Measurements from ENCODE around the gene ZC3H12C.

DNA sequence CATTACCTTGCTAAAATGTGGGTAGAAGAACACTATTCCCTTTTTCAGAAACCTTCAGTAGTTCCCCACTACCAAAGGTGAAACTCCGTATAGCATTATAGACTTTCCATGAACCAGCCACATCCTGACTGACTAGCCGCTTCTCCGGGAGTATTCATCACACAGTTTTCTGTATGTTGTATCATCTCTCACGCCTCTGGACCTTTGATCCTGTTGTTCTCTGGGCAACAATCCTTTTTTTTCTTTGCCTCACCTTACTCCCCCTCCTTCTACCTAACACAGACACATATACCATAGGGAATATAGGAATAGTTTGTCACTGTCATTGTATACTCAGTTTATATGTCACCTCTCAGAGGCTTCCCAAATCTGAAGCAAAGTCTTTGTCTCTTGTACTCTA is 20.8 kb downstream of the ZC3H12C start:
- TF ChIP-seq, protein P1, sequence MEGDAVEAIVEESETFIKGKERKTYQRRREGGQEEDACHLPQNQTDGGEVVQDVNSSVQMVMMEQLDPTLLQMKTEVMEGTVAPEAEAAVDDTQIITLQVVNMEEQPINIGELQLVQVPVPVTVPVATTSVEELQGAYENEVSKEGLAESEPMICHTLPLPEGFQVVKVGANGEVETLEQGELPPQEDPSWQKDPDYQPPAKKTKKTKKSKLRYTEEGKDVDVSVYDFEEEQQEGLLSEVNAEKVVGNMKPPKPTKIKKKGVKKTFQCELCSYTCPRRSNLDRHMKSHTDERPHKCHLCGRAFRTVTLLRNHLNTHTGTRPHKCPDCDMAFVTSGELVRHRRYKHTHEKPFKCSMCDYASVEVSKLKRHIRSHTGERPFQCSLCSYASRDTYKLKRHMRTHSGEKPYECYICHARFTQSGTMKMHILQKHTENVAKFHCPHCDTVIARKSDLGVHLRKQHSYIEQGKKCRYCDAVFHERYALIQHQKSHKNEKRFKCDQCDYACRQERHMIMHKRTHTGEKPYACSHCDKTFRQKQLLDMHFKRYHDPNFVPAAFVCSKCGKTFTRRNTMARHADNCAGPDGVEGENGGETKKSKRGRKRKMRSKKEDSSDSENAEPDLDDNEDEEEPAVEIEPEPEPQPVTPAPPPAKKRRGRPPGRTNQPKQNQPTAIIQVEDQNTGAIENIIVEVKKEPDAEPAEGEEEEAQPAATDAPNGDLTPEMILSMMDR (IDR thresholded peaks at IDR 0.05 in 2 of 3, conservative IDR thresholded peaks at IDR 0.05 in 1 of 3; ENCODE audit: control insufficient read depth in 2 of 3, extremely low read depth in 1 of 3, insufficient read depth in 1 of 3, low read depth in 3 of 3, low read length in 3 of 3) = no peak
- TF ChIP-seq POLR2A (IDR thresholded peaks at IDR 0.05; ENCODE audit: low read depth, low read length) = no peak
- no peak for TF ChIP-seq SMARCA5 (IDR thresholded peaks at IDR 0.05)
- TF ChIP-seq, protein P2, sequence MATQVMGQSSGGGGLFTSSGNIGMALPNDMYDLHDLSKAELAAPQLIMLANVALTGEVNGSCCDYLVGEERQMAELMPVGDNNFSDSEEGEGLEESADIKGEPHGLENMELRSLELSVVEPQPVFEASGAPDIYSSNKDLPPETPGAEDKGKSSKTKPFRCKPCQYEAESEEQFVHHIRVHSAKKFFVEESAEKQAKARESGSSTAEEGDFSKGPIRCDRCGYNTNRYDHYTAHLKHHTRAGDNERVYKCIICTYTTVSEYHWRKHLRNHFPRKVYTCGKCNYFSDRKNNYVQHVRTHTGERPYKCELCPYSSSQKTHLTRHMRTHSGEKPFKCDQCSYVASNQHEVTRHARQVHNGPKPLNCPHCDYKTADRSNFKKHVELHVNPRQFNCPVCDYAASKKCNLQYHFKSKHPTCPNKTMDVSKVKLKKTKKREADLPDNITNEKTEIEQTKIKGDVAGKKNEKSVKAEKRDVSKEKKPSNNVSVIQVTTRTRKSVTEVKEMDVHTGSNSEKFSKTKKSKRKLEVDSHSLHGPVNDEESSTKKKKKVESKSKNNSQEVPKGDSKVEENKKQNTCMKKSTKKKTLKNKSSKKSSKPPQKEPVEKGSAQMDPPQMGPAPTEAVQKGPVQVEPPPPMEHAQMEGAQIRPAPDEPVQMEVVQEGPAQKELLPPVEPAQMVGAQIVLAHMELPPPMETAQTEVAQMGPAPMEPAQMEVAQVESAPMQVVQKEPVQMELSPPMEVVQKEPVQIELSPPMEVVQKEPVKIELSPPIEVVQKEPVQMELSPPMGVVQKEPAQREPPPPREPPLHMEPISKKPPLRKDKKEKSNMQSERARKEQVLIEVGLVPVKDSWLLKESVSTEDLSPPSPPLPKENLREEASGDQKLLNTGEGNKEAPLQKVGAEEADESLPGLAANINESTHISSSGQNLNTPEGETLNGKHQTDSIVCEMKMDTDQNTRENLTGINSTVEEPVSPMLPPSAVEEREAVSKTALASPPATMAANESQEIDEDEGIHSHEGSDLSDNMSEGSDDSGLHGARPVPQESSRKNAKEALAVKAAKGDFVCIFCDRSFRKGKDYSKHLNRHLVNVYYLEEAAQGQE (IDR thresholded peaks at IDR 0.05; ENCODE audit: low read depth, low read length) = no peak
- no peak for TF ChIP-seq EZH2 (IDR thresholded peaks at IDR 0.05; ENCODE audit: borderline replicate concordance, control insufficient read depth, low read depth, low read length)
- no peak for TF ChIP-seq POLR2AphosphoS5 (IDR thresholded peaks at IDR 0.05; ENCODE audit: low read length)
- TF ChIP-seq SIX5 (IDR thresholded peaks at IDR 0.05; ENCODE audit: low read depth, low read length, severe bottlenecking) = no peak
- TF ChIP-seq CEBPB (IDR thresholded peaks at IDR 0.05; ENCODE audit: borderline replicate concordance in 1 of 2, low read depth in 2 of 2, low read length in 2 of 2) = no peak
- no peak for TF ChIP-seq SMAD1 (IDR thresholded peaks at IDR 0.05; ENCODE audit: low read depth, partially characterized antibody)
- TF ChIP-seq SP1 (IDR thresholded peaks at IDR 0.05; ENCODE audit: low read depth, low read length) = no peak
